DOHH2 (cell line): ENCODE data around the gene GAS2.

Source experiments
- H3F3A ChIP-seq: fragments of 200-600 bp; sonication (generic), shearing (Covaris generic); 2 replicates; pipeline ENCODE4 v1.6.0; 2016; ENCODE audit warnings: antibody characterized with exemption, mild to moderate bottlenecking; ENCODE audit not compliant: control insufficient read depth, insufficient read depth
- H3K27ac ChIP-seq: fragments of 200-600 bp; sonication (generic); 2 replicates; pipeline ENCODE4 v1.5.1; 2014; ENCODE audit warnings: low read depth, mild to moderate bottlenecking, low read length, moderate library complexity
- H3K27me3 ChIP-seq: fragments of 200-600 bp; sonication (generic); 2 replicates; pipeline ENCODE4 v1.6.1; 2014; ENCODE audit warnings: mild to moderate bottlenecking, low read length, mixed read lengths; ENCODE audit not compliant: control insufficient read depth
- H3K36me3 ChIP-seq: fragments of 200-600 bp; sonication (generic); 2 replicates; pipeline ENCODE4 v1.6.1; 2014; ENCODE audit warnings: mild to moderate bottlenecking, low read length, moderate library complexity, mixed read lengths; ENCODE audit not compliant: control insufficient read depth
- H3K4me1 ChIP-seq: fragments of 200-600 bp; sonication (generic); 2 replicates; pipeline ENCODE4 v1.6.1; 2014; ENCODE audit warnings: mild to moderate bottlenecking, low read length, mixed read lengths; ENCODE audit not compliant: control insufficient read depth
- H3K4me2 ChIP-seq: fragments of 200-600 bp; sonication (generic); 2 replicates; pipeline ENCODE4 v1.6.0; 2014; ENCODE audit warnings: mild to moderate bottlenecking, low read length, moderate library complexity
- H3K4me3 ChIP-seq: fragments of 200-600 bp; sonication (generic); 2 replicates; pipeline ENCODE4 v1.5.1; 2014; ENCODE audit warnings: mild to moderate bottlenecking, low read length, mixed read lengths
- H3K79me2 ChIP-seq: fragments of 200-600 bp; sonication (generic); 2 replicates; pipeline ENCODE4 v1.6.1; 2014; ENCODE audit warnings: mild to moderate bottlenecking, low read length, mixed read lengths; ENCODE audit not compliant: control insufficient read depth
- H3K9me2 ChIP-seq: fragments of 200-600 bp; sonication (generic); replicated peaks from 2 replicates; pipeline ENCODE4 v1.6.1; 2014; ENCODE audit warnings: mild to moderate bottlenecking, low read length, mixed read lengths; ENCODE audit not compliant: control insufficient read depth
- H3K9me3 ChIP-seq: fragments of 200-600 bp; sonication (generic); 2 replicates; pipeline ENCODE4 v1.6.1; 2014; ENCODE audit warnings: antibody characterized with exemption, low read length, mixed read lengths; ENCODE audit not compliant: control insufficient read depth, insufficient read depth
- H4K20me1 ChIP-seq: fragments of 200-600 bp; sonication (generic); 2 replicates; pipeline ENCODE4 v1.6.0; 2014; ENCODE audit warnings: low read depth, mild to moderate bottlenecking, antibody characterized with exemption, low read length, moderate library complexity; ENCODE audit not compliant: control insufficient read depth, insufficient read depth
- CTCF ChIP-seq: fragments of 200-600 bp; sonication (generic); IDR thresholded peaks from one replicate; pipeline ENCODE4 v1.5.1; 2014; ENCODE audit warnings: antibody characterized with exemption, mild to moderate bottlenecking, low read depth, low read length; ENCODE audit not compliant: poor library complexity, severe bottlenecking
- EZH2phosphoT487 ChIP-seq: fragments of 200-600 bp; sonication (generic); IDR thresholded peaks from 2 replicates; pipeline ENCODE4 v1.6.1; 2017; ENCODE audit warnings: borderline replicate concordance, mild to moderate bottlenecking, antibody characterized with exemption, low read length, moderate library complexity, mixed read lengths

GAS2 gene

GRCh38 chr11:22846726-22847125 is 180.3 kb downstream of the GAS2 start:
- no peaks in the 10 kb centered on the region for H3F3A ChIP-seq
- H3K36me3 ChIP-seq, result no peaks in the 10 kb centered on the region
- H4K20me1 ChIP-seq, result no peaks in the 10 kb centered on the region

GRCh38 chr11:22851477-22851876 is 185.1 kb downstream of the GAS2 start:
- H3K9me2 ChIP-seq, result no peaks in the 10 kb centered on the region
- H3K9me3 ChIP-seq, result no peaks in the 10 kb centered on the region
- no peak overlapping the region for H3K4me2 ChIP-seq
- H3K27me3 ChIP-seq, result no peaks in the 10 kb centered on the region
- H3K4me3 ChIP-seq, result no peak overlapping the region
- H3F3A ChIP-seq, result no peaks in the 10 kb centered on the region
- no peaks in the 10 kb centered on the region for H3K4me1 ChIP-seq
- no peak overlapping the region for H3K27ac ChIP-seq
- no peaks in the 10 kb centered on the region for H3K79me2 ChIP-seq
- H4K20me1 ChIP-seq, result no peaks in the 10 kb centered on the region
- TF ChIP-seq EZH2phosphoT487 (no peak), CTCF (no peak)
- H3K36me3 ChIP-seq, result no peaks in the 10 kb centered on the region

More at GRCh38 chr11:22846726-22847125, 180.3 kb downstream of the GAS2 start:
- no peak overlapping the region for H3K4me3 ChIP-seq
- H3K27me3 ChIP-seq, result no peaks in the 10 kb centered on the region
- H3K9me3 ChIP-seq, result no peaks in the 10 kb centered on the region
- no peaks in the 10 kb centered on the region for H3K4me1 ChIP-seq
- H3K27ac ChIP-seq, result no peak overlapping the region
- no peaks in the 10 kb centered on the region for H3K9me2 ChIP-seq
- TF ChIP-seq EZH2phosphoT487, result no peak
- no peak for TF ChIP-seq CTCF
- no peaks in the 10 kb centered on the region for H3K79me2 ChIP-seq
- no peak overlapping the region for H3K4me2 ChIP-seq

- H3K27me3 ChIP-seq, result no peaks in the 10 kb centered on the region
- TF ChIP-seq CTCF (no peak), EZH2phosphoT487 (no peak)
- no peaks in the 10 kb centered on the region for H3F3A ChIP-seq
These were observed 193.3 kb downstream of the GAS2 start for GRCh38 chr11:22859756-22860155.

GRCh38 chr11:22860241-22860640 is 193.8 kb downstream of the GAS2 start, which contains the start of gene CCDC179:
CCDC179 (minus strand) TSS chr11:22860474; CDS start chr11:22860421, 53 bp downstream.
- H3K9me3 ChIP-seq, result no peaks in the 10 kb centered on the region
- H3K36me3 ChIP-seq, result no peaks in the 10 kb centered on the region
- H3K4me2 ChIP-seq, result no peak within 1 kb of the TSS
- H3K79me2 ChIP-seq, result no peaks in the 10 kb centered on the region
- no peak within 1 kb of the TSS for H3K4me3 ChIP-seq
- H3K9me2 ChIP-seq, result no peaks in the 10 kb centered on the region
- H3F3A ChIP-seq, result no peaks in the 10 kb centered on the region
- no peaks in the 10 kb centered on the region for H4K20me1 ChIP-seq
- H3K4me1 ChIP-seq, result no peaks in the 10 kb centered on the region
- no peaks in the 10 kb centered on the region for H3K27me3 ChIP-seq
- H3K27ac ChIP-seq, result no peak within 1 kb of the TSS
- TF ChIP-seq CTCF (no peak), EZH2phosphoT487 (no peak)

More at GRCh38 chr11:22859756-22860155, 193.3 kb downstream of the GAS2 start:
- H3K27ac ChIP-seq, result no peak overlapping the region
- no peaks in the 10 kb centered on the region for H3K9me3 ChIP-seq
- H3K9me2 ChIP-seq, result no peaks in the 10 kb centered on the region
- H4K20me1 ChIP-seq, result no peaks in the 10 kb centered on the region
- no peak overlapping the region for H3K4me3 ChIP-seq
- no peaks in the 10 kb centered on the region for H3K36me3 ChIP-seq
- H3K4me1 ChIP-seq, result no peaks in the 10 kb centered on the region
- H3K4me2 ChIP-seq, result no peak overlapping the region
- no peaks in the 10 kb centered on the region for H3K79me2 ChIP-seq
